Fibroblast of skin of back (primary cell): ENCODE data around the gene SPTBN5. TPM values are rescaled to one million over a fixed set of nuclear protein-coding genes. Genes with fewer than 3 reads are reported as not detected.

Source experiments
- DNase-seq: peaks from one replicate; pipeline ENCODE4 v3.0.0-alpha.2; 2013
- polyA plus RNA-seq, 2 experiments: library from polyadenylated mRNA; unstranded; fragments of 120-200 nt; gene quantifications; one replicate each; pipeline ENCODE4 v1.2.1, GENCODE V29; 2013; ENCODE audit not compliant: insufficient read length in 2 of 2

SPTBN5 gene
- 0.38 TPM for polyA plus RNA-seq (2013, experiment 1 of 2; ENCODE audit: insufficient read length)
- polyA plus RNA-seq (2013, experiment 2 of 2; ENCODE audit: insufficient read length): 0.14 TPM

- DNase-seq: no peak
Measured at GRCh38 chr15:41893422-41894250, at the start of gene SPTBN5. SPTBN5 (minus strand) TSS chr15:41894053; CDS start chr15:41893497, 556 bp downstream.

GRCh38 chr15:41942886-41943285 lies 49.0 kb upstream of the SPTBN5 start:
- DNase-seq: no peak

- peak; percentile 58 for DNase-seq
Measured at GRCh38 chr15:41941644-41942415, 48.0 kb upstream of the SPTBN5 start.

- peak; percentile 92 for DNase-seq
Measured at GRCh38 chr15:41940441-41940857, 46.6 kb upstream of the SPTBN5 start.

GRCh38 chr15:41939986-41940385 lies 46.1 kb upstream of the SPTBN5 start:
- DNase-seq: no peak

GRCh38 chr15:41937568-41937923 lies 43.7 kb upstream of the SPTBN5 start:
- no peak for DNase-seq

- no peak for DNase-seq
Measured at GRCh38 chr15:41936649-41937567, 43.1 kb upstream of the SPTBN5 start.

- no peak for DNase-seq
Measured at GRCh38 chr15:41936155-41936554, 42.3 kb upstream of the SPTBN5 start.

GRCh38 chr15:41935566-41936020 lies 41.7 kb upstream of the SPTBN5 start:
- DNase-seq: no peak

GRCh38 chr15:41934843-41935242 lies 41.0 kb upstream of the SPTBN5 start:
- peak; percentile 59 for DNase-seq

- DNase-seq: peak; percentile 53
Measured at GRCh38 chr15:41933771-41934170, 39.9 kb upstream of the SPTBN5 start.

- no peak for DNase-seq
Measured at GRCh38 chr15:41933326-41933725, 39.5 kb upstream of the SPTBN5 start.

GRCh38 chr15:41932511-41933289 lies 38.8 kb upstream of the SPTBN5 start:
- no peak for DNase-seq

GRCh38 chr15:41932101-41932500 lies 38.2 kb upstream of the SPTBN5 start:
- DNase-seq: no peak

- no peak for DNase-seq
Measured at GRCh38 chr15:41930867-41931222, 37.0 kb upstream of the SPTBN5 start.

GRCh38 chr15:41930221-41930866 lies 36.5 kb upstream of the SPTBN5 start:
- peak; percentile 94 for DNase-seq

GRCh38 chr15:41928637-41929620 lies 35.1 kb upstream of the SPTBN5 start:
- DNase-seq: no peak

GRCh38 chr15:41928100-41928499 lies 34.2 kb upstream of the SPTBN5 start:
- no peak for DNase-seq

- DNase-seq: no peak
Measured at GRCh38 chr15:41927536-41927935, 33.7 kb upstream of the SPTBN5 start.
